ENCODE results near the gene SLC51B.
"Not testable (repeated sequence)": the region's sequence is repeated elsewhere in the genome, so short reads cannot be mapped to it uniquely, and the experiment has no call there.

The SLC51B gene

DNA sequence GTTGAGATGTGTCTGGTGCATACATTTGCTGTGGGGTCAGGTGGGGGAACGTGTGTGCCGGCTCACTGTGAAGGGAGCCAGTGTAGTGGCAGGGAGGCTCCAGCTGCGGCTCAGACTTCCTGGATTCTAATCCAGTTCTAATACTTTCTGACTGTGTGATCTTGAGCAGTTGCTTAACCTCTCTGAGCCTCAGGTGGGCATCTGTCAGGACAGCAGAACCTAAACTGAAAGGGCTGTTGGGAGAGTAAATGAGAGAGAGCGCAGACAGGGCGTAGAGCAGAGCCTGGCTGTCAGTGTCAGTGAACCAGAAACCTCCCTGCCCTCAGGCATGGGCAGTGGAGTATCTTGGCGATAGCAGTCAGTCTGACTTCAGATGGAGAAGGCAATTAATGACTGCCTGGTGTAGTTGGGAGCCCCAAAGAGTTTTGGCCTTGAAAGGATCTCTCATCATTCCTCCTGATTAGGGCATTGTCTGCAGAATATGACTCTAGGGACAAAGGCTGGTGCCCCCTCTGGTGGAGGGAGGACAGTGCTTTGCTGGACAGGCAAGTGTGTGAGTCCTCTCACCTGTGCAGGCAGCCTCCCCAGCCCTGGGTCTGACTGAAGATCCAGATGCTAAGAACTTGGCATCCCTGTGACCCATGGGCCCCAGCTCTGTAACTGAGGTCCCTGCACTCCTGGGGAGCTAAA lies 40.9 kb downstream of the SLC51B start:
- DNase-seq = no peak

DNA sequence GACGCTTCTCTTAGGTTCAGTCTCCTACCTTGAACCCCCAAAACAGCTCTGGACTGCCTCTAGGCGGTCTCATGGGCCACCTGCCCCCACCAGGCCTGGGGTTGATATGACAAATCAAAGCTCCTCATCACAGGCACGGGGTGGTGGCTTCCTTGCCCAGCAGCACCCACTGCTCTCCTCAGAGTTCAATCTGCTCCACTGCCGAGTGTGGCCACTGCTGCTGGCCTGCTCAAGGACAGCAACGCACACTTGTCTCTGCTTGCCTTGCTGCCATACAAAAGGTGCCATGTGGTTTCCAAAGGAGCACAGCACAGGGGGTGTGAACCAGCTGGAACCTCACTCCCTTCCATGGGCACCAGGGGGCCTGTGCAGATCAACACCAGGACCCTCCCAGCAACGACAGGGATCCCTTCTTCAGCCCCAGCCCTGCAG lies 41.5 kb downstream of the SLC51B start:
- no peak for DNase-seq

DNA sequence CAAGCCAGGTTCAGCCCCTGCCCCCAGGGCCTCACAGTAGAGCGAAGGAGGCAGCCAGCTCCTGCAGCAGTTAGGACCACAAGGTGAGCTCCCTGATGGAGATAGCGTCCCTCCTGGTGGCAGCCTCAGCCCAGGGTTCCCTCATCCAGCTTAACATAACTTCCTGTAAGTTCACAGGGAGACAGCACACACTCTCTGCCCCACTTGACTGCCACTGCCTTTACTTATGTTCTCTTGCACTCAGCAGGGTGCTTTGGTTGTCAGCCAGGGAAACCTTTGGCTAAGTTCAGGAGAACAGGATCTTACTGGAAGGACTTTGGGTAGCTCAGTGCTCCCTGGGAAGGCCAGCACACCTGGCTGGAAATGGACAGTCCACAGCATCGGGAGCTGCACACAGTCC lies 42.2 kb downstream of the SLC51B start:
- DNase-seq = no peak

DNA sequence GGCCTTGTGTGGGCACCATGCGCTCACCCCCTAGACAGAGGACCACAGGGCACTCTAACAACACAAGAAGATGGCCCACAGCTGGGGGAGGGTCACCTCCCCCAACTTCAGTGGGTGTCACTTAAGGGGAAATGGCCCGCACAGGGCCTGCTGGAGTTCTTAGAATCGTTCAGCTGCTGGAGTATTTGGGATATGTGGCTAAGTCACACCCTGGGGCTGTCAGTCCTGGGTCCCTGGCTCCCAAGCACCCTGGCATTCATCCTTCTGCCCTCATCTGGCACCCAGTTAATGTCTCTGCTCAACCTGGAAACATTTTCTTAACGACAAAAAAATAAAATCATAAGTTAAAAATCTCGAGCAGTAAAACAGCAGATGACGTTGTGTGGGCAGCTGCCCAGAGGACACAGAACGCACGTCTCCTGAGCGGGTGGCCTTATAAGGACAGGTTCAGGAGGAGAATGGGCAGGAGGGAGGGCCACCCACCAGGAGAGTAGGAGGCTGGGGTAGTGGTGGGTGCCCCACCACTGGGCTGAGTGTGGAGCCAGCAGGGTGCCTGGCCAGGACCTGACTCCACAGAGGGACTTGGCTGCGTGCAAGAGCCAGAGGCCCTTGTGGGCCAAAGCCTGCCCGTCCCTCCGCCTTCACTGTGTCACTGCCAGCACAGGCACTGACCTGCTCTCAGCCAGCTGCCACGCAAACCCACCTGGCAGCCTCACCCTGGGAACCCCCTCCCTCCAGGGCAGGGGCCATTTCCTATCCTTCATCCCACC lies 42.9 kb downstream of the SLC51B start:
- no peak for DNase-seq

DNA sequence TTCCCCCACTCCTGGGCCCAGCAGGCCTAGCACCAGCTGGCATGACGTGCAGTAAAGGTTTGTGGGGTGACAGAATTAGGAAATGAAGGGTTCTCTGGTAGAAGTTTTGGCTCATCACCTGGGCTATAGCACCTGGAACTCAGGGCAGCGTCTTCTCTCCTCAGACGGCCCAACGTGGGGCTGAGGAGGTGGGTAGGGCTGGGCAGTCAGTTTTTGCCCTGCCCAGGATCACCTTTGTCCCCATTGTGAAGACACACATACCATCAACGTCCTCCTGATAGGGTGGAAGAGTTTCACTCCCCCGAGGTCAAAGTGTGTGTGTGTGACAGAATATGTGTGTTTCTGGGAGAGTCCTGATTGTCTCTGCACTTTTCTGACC lies 43.4 kb downstream of the SLC51B start:
- DNase-seq = no peak

DNA sequence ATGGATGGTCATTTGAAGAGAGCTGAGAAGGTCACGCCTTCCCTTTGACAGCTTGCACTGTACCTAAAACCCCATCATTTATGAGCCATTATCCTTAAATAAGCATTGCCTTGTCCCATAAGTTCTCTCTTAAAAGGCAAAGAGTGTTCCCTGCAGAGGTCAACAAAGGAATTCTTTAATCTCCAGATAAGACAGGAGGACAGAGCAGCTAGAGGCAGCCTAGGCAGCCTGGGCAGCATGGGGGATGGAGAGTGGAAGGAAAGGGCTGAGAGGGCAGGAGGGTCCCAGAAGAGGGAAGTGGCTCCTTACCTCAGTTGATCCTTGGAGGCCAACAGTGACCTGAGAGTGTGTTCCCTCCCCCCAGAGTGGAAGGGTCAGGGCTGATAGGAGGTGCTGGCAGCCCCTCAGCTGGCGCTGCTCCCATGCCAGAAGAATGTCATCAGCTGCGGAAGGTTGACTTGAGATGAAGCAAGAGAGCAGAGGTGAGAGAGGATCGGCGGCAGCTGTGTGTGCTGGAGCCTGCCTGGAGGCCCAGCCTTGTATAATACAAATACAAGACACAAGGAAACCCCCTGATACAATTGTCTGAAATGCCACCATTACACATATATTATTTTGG lies 44.1 kb downstream of the SLC51B start:
- no peak for DNase-seq

DNA sequence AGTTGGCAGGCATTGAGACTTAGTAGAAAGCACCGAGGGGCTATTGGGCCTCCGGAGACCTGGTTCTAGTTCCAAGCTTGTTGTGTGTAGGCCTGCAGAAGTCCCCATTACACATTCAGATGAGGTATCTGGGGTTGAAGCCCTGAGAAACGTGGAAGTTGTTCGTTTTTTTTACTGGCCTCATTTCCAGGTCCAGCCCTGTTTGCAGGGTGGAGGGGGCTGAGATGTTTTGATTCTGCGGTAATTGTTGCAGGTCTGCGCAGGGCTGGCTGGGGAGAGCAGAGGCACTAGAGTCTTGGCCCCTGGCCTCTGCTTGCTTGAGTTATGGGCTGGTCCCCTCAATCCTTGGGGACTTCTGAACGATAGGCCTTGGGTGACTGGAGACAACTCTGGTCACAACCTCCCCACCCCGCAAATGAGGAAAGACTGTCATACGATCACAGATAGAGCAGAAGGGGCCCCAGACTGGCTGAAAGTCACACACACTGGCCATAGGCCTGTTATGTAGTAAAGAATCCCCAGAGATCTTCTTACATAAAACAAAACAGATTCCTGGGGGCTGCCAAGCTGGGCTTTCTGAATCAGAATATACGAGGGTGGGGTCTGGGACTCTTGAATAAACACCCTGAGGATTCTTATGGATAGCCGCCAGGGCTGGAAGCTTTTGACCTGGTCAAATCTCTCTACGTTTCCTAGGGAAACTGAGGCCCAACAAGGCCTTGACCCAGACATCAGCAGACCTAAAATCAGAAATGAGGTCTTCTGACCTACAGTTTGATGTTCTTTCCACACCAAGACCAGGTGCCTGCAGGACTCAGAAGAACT lies 47.0 kb downstream of the SLC51B start:
- DNase-seq = no peak

DNA sequence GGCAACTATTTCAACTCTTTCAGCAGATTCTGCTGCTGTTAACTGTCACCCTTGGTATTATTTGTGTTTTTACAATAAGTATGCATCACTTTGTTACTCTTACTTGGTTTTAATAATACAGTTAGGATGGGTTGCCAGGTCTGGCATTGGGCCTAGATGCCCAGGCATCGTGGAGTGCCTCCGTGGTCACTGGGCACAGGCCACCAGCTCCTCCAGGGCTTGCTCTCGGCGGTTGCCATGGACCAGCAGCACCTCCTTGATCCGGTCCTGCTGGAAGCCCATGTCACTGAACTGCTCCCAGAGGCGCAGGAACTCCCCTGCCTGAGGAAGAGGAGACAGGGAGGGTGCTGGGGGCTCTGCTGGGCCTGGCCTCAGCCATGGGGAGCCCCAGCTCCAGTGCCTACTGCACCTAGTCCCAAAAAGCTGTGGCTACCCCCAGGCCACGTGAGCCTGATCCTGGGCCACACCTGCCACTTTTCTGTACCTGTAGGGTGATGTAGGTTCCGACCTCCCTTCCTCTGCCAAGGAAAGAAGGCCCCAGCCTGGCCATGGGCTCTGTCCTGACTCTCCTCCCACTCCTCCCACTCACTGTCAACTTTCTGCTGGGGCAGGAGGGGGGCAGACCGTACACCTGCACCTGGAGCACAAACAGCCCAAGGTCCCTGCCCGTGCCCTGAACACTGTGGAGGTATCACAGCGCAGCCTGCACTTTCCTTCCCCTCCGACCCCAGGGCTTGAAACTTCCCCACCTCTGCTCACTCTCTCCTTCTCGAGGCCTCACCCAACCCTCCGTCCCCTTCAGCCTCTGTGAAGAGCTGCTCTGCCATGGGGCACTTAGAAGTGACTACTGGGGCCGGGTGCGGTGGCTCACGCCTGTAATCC lies 48.0 kb downstream of the SLC51B start:
- no peak for DNase-seq

DNA sequence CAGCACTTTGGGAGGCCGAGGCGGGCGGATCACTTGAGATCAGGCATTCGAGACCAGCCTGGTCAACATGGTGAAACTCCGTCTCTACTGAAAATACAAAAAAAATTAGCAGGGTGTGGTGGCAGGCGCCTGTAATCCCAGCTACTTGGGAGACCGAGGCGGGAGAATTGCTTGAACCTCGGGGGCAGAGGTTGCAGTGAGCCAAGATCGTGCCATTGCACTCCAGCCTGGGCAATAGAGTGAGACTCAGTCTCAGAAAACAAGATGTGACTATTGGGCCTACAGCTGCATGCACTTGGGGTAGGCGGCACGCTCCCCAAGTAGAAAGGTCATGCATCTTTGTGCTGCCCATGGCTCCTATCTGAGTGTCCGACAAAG lies 48.6 kb downstream of the SLC51B start:
- DNase-seq = not testable (repeated sequence)

DNA sequence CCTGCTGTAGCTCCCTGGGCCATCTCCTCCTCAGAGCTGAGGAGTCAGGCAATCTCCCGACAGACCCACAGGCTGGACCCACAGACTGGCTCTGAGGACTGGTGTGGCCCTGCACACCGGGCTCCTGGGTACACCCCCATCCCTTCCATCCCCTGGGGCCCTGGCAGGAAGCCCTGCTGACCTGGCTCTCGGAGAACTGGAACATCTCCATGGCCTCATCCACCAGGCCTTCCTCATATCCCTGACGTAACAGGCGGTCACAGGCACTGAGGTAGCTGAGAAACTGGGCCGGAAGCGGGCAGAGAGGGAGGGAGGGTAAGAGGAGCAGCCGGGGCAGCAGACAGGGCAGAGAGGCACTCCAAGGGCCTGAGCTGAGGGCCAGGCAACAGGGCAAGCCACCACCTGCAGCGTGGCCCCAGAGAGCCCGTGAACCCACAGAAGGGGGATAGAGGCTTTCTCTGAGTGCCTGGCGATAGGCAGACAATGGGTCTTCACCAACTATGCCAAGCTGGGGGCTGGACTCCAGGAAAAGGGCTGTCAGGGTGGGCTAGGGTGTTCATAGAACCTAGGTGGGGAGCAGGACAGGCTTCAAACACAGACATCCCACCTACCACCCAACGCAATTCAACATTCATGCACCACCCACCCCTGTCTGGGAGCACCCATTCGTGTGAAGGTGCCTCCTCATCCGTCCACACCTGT lies 49.3 kb downstream of the SLC51B start:
- DNase-seq = no peak

DNA sequence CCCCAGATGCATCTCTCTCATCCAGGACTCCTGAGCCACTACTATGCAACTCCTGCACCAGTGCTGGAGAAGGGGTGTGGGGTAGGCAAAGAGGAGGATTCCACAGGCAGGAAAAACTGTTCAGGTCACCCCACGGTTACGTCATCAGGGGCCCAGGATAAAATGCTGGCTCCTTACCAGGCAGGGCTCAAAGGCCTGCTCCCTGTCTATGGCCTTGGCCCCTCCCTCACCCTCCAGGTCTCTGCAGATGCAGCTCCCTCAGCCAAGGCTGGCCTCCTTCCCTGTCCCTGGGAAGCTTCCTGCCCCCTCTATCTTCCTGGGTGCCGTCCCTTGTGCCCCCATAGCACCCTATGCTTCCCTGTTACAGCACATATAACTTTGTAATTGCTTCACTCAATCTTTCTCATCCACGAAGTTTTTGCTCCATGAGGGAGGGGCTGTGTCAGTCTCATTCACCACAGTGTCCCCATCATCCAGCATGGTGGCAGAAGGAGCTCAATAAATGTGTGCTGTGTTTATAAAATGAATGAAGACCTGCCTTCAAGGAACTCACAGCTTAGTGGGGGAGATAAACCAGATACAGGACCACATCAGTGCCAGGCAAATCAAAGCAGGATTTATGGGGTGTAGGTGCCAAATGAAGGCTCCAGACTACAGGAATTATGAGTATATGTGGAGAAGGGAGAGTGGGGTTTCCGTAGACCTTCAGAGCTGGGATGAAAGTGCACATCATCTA lies 50.0 kb downstream of the SLC51B start:
- DNase-seq = no peak

DNA sequence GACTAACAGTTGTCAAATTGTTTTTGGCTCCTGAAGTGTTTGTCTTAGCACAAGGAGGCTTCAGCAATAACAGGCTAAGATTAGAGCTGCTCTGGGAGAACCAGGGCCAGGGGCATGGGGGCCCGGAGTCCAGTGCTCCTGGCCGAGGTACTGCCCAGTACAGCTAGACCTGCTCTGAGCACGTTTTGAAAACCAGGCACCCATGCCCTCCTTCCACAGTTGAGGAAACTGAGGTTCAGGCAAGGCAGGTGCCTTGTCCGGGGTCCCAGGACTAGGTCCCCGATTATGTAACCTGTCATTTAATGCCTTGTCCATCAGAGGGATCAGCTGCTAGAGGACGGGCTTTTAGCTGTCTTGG lies 50.5 kb downstream of the SLC51B start:
- DNase-seq = no peak

DNA sequence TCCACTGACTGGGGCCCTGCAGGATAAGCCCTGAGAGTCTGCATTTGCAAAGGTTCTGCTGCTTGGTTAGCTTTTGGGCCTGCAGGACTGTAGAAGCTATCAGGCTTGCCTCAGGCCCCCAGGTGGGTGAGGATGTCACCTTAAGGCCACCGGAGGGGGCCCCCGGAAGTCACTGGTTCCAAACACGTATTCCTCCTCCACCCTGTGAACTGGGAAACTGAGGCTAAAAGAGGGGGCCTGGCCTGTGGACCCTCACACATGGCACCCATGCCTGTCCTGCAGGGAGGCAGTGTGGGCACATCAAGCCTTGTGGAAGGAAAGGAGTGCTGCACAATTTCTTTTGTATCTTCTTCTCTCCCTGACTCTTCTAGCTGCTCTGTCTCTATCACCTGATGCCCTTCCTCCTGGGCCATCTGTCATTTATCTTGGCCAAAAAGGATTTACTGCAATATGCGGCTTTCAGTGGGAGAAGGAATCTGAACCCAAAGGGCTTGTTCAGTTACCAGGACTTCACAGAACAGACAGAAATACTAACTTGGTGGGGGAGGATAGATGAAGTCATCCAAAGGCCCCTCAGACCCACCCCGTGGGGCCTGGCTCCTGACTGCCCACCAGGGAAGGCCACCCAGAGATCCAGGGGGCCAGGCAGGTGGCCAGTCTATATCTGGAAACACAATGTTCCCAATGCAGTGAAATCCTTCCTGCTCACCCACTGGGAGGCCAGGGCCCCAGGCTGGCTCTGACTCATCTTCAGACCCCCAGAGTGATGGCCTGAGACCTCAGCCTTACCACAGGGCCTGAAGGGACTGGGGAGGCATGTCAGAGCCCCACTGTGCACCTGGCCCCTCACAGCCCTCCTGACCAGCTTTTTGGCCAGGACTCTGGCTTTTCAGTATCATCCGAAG lies 51.5 kb downstream of the SLC51B start:
- no peak for DNase-seq

DNA sequence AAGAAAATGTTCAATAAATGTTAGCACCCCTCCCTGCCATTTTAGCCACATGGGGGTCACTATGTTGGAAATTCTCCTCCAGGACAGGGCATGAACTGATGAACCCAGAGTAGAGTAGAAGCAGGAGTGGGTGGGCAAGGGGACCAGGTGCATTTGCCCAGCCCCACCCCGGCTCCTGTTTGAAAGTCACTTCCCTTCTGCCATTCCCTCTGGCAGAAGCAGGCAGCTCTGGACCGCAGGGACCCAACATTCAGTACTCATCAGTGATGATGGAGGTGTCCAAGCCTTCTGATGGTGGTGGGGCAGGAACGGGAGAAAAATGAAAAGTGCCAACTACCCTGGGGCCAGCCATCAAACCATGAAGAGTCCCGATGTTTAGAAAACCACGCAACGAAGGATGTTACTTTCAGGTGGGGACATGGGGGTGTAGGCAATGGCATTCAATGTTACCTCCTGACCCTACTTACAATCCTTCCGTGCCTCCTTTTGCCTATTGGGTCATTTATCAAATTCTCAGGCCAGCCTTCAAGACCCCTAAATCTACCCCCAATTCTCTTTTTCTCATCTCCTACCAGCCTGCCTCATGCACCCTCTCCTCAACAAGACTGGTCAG lies 52.6 kb downstream of the SLC51B start:
- no peak for DNase-seq

DNA sequence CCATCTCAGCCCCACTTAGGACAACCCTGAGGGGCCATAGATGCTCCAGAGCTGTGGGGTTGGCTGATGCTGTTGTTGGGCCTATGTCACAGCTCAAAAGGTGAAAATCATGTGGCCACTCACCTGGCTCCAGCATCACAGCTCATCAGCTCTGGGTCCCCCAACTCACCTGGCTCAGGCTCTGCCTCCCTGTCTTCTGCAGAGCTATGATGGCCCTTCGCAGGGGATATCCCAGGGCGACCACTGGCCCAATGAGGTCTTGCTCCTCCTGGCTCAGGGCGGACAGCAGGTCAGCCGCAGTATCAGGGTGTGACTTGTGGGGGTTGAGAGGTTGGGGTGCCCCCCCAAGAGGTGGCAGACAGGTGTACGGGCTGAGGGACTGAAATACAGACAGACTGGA lies 54.1 kb downstream of the SLC51B start:
- no peak for DNase-seq

DNA sequence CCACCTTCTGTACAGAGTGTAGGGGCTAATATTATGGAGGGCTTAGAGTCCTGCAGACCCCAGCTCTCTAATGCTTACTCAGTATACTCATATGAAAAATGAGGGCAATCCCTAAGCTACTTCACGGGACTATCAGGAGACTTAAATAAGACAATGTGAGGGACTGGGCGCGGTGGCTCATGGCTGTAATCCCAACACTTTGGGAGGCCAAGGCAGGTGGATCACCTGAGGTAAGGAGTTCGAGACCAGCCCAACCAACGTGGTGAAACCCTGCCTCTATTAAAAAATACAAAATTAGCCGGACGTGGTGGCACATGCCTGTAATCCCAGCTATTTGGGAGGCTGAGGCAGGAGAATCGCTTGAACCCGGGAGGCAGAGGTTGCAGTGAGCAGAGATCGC lies 54.6 kb downstream of the SLC51B start:
- not testable (repeated sequence) for DNase-seq

DNA sequence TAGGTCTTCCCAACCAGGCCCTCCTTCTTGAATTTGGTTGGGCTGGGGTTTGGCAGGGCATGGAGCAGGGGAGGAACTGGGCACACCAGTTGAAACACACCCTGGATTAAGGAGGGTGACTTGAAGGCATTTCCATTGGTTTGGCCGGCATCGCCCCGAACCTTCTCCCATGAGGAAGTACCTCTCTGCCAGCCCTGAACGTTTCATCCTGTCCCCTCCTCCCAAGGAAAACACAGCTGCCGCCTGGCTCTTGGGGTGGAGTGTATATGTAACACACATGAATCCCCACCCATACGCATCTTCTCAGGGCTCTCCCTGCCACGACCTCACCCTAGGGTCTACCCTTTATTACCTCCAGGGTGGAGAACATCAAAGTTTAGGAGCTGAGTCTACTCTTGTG lies 55.3 kb downstream of the SLC51B start:
- no peak for DNase-seq

DNA sequence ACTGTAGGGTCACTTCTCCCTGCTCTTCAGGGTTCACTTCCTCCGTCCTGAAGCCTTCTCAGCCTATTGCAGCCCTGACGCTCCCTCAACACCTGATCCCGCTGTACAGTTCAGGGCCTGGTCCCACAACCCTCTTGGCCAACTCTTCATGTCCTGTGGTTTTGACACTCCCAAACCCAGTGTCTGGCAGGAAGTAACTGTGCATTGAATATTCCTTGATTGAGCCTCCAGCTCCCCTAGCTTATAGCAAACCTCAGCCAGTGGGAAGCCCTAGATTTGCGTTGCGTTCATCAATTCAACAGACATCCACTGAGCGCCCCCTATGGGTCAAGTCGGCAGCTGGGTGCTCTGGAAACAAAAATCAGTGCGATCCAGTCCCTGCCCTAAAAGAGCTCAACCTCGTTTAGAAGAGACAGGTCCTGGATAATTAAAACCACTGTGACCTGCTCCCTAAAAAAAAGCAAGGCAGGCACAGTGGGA lies 56.3 kb downstream of the SLC51B start:
- no peak for DNase-seq

All from NCI-H774 (cell line).